Memory B cell (primary cell): ENCODE measurements around the gene NT5C3B.

Experiments
- ATAC-seq: fragments of 150-1000 bp; cut with Tn5 transposase; 2 replicates; pipeline ENCODE4 v1.10.0; 2021; ENCODE audit warnings: low read depth, mild to moderate bottlenecking, moderate library complexity
- DNase-seq, 2 donors: peaks; one replicate each; pipeline ENCODE4 v3.0.0; 2022; ENCODE audit warnings: low spot score in 2 of 2
- H3K27ac Mint-ChIP-seq: one replicate; pipeline ENCODE4 v1.8.0; 2022; ENCODE audit warnings: mild to moderate bottlenecking, moderate library complexity, mixed read lengths
- H3K27me3 Mint-ChIP-seq: one replicate; pipeline ENCODE4 v1.8.0; 2022; ENCODE audit warnings: mixed read lengths
- H3K36me3 Mint-ChIP-seq: one replicate; pipeline ENCODE4 v1.8.0; 2022; ENCODE audit warnings: mild to moderate bottlenecking, mixed read lengths
- H3K4me1 Mint-ChIP-seq: one replicate; pipeline ENCODE4 v1.8.0; 2022; ENCODE audit warnings: mixed read lengths
- H3K4me3 Mint-ChIP-seq: one replicate; pipeline ENCODE4 v1.8.0; 2022; ENCODE audit warnings: mild to moderate bottlenecking, moderate library complexity, mixed read lengths
- H3K9me3 Mint-ChIP-seq: one replicate; pipeline ENCODE4 v1.8.0; 2022; ENCODE audit warnings: mixed read lengths

The NT5C3B gene

DNA sequence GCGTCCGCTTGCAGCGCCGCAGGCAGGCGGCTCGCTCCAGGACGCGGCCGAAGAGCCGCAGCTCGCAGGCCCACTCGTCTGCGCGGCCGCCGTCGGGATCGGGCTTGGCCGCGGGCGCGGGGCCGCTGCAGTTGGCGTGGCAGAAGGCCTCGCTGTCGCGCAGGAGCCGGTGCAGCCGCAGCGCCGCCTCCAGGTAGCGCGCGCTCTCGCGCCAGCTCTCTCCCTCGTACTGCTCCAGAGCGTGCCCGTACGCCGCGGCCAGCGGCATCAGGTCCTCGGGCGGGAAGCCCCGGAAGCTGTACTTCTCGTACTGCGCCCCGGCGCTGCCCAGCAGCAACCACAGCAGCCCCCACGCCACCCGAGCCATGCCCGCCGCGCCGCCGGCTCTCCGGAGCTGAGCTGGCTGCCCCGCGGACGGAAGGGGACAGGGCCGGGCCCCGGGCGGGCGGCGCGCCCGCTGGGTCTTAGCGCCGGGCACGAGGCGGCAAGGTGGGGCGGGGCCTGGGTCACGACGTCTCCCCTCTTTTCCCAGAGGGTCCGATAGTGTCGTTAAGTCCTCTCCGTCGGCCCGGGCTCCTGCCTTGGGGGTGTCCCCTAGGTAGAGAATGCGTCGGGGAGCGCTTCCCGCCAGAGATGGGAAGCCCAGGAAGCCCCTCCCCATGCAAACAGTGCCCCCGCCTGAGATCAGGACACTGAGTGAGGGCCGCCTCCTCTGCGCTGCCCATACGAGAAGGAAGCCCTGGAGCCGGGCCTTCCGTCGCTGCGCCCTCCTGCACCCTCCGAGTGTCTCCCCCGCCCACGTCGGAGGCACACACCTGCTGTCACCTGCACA lies 24.3 kb downstream of the NT5C3B start, which contains the start of gene P3H4:
Gene P3H4 (minus strand): TSS at position 401 of the 832 bp plus-strand sequence. CDS start 34 bp downstream, at position 367.
- DNase-seq (peak; percentile 72 to 90), ATAC-seq (peak; percentile 91)
- H3K9me3 Mint-ChIP-seq = no peaks in the 10 kb centered on the region
- H3K27me3 Mint-ChIP-seq = peaks cover 6% of the 10 kb centered on the region
- no peaks in the 10 kb centered on the region for H3K36me3 Mint-ChIP-seq
- peak within 1 kb of the TSS; percentile 68 for H3K27ac Mint-ChIP-seq
- peaks cover 13% of the 10 kb centered on the region for H3K4me1 Mint-ChIP-seq
- peak within 1 kb of the TSS; percentile 93 for H3K4me3 Mint-ChIP-seq

DNA sequence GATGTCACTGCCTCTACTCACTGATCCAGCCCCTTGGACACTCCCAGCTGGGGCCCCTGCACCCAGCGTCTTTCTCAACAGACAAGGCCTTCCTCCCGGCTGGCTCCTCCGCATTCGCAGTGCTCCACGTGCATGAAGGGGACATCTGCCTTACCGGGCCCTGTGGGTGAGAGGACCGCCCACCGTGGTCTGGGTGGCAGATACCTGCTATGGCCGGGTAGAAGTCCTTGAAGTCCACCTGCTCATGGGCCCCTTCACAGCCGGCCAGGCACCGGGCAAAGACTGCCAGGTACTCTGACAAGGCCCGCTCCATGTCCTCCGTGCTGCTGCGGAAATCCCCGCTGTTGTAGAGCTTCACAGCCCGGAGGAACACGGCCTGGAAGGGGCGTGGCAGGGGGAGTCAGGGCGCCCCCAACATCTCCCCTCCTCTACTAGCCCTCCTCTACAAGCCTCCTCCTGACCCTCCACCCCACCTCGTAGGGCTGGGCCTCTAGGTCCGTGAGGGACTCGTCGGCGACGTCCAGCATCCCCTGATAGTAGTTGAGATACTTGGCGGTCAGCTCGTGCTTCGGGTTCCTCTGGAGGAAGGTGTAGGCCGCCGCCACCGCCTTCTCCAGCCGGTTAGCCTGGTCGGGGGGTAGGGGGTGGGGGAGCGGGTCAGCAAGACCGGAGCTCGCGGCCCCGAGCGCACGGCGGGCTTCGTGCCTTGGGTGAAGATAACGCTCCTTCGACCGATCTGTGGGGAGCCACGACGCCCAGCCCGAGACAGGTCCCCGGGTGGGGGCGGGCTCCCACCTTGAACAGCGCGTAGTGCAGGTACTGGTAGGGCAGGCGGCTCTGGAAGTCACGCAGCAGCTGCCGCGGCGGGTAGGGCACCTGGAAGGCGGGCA lies 25.1 kb downstream of the NT5C3B start:
- Mint-ChIP-seq H3K36me3 (no peaks in the 10 kb centered on the region), H3K9me3 (no peaks in the 10 kb centered on the region), H3K4me3 (peak overlapping the region; percentile 93), H3K27me3 (peaks cover 6% of the 10 kb centered on the region), H3K27ac (no peak overlapping the region), H3K4me1 (peaks cover 13% of the 10 kb centered on the region)
- ATAC-seq = peak; percentile 46
- DNase-seq = no peak

DNA sequence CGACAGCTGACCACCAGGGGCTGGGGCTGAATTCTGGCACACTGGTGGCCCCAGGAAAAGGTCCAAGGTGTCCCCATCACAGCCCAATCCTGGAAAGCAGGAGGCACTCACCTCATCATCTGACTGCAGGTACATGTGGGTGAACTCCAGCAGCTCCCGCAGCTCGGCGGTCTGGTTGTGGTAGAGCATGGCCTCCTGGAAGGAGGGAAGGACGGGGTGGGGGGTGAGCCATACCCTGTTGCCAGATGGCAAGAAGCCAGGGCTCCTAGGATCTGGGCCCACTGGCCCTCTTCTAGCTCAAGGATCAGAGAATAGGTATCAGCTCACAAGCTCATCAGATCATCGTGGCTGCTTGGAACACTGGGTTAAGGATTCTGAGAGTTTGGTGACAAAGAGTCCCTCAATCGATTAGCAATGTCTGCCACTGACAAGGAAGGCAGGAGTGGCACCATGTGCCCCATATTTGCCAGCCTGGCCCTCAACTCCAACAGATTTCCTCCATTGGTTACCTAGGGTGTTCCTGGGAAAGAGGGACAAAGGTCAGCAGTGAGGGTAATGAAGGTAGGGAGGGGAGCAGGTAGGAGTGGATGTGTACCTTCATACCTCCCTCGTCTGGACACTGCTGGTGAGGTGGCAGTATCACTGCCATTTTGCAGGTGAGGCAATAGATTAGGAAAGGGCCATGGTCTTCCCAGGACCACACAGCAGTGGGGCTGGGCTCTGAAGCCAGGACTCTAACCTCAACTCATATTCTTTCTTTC lies 29.2 kb downstream of the NT5C3B start:
- no peaks in the 10 kb centered on the region for H3K36me3 Mint-ChIP-seq
- DNase-seq (no peak), ATAC-seq (no peak)
- peaks cover 11% of the 10 kb centered on the region for H3K4me1 Mint-ChIP-seq
- H3K27ac Mint-ChIP-seq = no peak overlapping the region
- no peaks in the 10 kb centered on the region for H3K9me3 Mint-ChIP-seq
- H3K27me3 Mint-ChIP-seq = peaks cover 8% of the 10 kb centered on the region
- no peak overlapping the region for H3K4me3 Mint-ChIP-seq

DNA sequence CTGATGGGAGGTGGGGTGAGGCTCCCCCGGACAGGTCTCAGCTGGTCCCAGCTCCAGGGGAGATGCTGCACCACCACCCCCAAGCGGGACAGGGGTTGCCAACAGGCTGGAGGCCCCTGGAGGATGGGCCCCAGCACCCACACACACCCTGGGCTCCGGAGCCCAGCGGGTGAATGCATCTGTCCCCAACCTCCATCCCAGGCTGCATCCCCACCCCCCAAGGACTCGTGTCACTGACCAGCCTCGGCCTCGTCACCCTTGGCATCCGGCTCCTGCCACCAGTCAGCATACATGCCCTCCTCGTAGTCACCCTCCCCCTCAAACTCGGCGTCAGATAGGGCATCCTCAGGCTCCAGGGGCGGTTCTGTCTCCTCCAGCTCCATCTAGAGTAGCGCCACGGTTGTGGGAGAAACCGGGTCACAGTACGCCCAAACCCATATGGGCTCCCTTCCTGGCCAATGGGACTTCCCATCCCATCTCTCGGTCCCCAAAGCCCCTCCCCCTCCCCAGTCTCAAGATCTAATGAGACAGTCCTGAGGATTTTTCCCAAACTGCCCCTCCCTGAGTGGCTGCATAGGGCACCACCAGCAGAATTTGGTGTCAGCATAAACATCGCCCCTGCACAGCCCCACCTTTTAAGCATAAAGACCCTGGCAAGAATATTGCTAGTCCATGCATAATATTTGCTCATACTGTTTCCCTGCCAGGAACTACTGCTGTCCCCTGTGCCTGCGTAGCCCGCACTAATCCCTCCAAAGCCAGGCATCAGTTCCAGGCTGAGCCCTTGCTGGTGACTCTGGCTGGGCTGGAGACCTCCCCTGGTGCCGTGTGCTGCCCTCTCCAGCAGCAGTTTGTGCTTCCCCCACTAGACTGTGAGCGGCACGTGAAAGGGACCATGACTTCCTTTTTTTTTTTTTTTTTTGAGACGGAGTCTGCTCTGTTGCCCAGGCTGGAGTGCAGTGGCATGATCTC lies 32.7 kb downstream of the NT5C3B start:
- ATAC-seq = peak; percentile 69
- Mint-ChIP-seq H3K9me3 (no peaks in the 10 kb centered on the region), H3K27ac (no peak overlapping the region), H3K4me1 (peaks cover 13% of the 10 kb centered on the region), H3K4me3 (no peak overlapping the region), H3K36me3 (no peaks in the 10 kb centered on the region), H3K27me3 (peaks cover 5% of the 10 kb centered on the region)
- peak in 1 of 2 donors; percentile 16 for DNase-seq

DNA sequence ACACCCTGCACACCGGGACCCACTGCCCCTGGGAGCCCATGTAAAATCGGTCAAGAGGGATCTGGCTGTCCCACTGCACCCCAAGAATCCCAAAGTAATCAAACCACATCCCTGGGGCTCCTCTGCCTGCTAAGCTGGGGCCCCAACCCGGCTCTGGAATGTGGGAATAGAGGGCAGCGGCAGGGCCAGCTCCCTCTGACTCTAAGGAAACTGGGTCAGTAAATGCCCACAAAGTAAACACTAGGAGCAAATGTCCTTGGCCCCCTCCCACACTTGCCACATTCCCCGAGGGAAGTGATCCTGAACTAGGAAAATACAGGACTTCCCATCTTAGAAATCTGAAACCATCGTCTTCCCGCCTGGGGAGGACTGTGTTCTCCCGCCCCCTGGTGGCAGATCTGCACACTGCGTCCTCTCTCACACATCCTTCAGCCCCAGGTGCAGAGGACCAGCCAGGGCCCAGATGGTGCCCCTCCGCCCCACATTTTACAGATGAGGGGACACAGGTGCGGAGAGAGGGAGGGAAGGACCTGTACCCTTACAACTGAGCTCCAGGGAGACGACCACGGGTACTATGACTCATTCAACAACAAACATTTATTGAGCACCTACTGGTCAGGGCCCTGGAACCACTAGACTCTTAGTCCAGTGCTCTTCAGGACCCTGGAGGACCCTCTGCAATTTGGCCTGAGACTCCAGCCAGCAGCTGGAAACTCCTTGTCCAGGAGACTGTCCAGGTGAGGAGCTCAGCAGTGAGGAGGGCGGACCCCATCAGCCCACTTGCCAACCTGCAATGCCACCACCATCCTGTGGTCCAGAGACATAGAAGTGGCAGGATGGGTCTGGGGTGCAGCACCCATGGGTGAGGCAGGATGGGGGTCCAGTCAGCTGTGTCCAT lies 34.4 kb downstream of the NT5C3B start:
- Mint-ChIP-seq H3K4me1 (peaks cover 13% of the 10 kb centered on the region), H3K4me3 (no peak overlapping the region), H3K9me3 (no peaks in the 10 kb centered on the region), H3K27me3 (peaks cover 7% of the 10 kb centered on the region), H3K36me3 (no peaks in the 10 kb centered on the region), H3K27ac (no peak overlapping the region)
- ATAC-seq (peak; percentile 82), DNase-seq (peak; percentile 75 to 78)

DNA sequence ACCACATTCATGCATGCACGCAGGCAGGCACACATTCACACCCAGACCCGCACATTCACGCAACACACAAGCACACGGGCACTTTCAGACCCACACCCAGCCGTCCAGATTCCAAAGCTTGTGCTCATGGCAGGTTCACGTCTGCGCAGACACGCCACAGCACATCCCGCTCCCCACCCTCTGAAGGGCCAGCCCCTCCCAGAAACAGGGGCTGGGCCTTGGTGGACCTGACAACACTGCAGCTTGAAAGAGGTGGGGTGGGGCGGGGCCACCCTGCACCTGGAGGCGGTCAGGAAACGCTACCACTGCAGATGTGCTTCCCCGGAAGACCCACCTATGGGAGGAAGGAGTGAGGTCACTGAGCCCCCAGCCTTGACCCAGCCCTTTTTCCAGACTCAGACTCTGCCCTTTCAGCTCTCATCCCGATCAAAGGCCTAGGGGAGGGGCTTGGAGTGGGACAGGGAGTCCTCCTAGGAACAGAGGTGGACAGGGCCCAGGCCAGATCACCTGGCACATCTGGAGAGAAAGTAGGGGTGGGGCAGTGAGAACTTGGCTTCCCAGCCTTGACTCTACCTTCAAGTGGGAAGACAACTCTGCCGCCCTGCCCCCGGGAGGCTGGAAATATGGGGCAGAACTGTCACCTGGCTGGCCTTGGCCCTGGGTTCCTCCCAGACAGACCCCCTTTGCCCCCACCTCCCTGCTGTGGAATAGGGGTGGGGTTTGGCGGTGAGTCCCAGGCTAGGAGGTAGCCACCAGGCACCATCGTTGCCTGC lies 35.2 kb downstream of the NT5C3B start:
- H3K4me3 Mint-ChIP-seq = no peak overlapping the region
- DNase-seq (no peak), ATAC-seq (peak; percentile 16)
- H3K36me3 Mint-ChIP-seq = no peaks in the 10 kb centered on the region
- peaks cover 7% of the 10 kb centered on the region for H3K27me3 Mint-ChIP-seq
- no peaks in the 10 kb centered on the region for H3K9me3 Mint-ChIP-seq
- no peak overlapping the region for H3K27ac Mint-ChIP-seq
- H3K4me1 Mint-ChIP-seq = peaks cover 13% of the 10 kb centered on the region

DNA sequence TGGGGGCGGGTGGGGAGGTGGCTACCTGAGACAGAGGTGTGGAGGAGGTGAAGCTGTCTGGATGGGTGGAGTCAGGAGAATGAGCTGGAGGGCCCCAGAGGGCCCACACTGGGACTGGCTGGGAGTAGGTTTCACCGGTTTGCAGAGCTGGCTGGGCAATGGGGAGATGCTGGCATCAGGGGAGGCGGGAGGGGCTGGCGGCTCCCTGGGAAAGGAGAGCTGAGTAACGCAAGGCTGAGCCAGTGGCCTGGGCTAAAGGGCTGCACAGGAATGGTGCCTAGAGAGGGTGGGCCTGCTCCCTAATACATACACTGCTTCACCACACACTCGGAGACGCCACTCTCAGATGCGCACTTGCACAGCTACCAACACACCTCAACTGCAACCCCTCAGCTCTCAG lies 36.7 kb downstream of the NT5C3B start:
- ATAC-seq (no peak), DNase-seq (no peak)
- no peaks in the 10 kb centered on the region for H3K9me3 Mint-ChIP-seq
- H3K27ac Mint-ChIP-seq = no peak overlapping the region
- no peaks in the 10 kb centered on the region for H3K36me3 Mint-ChIP-seq
- H3K4me1 Mint-ChIP-seq = peaks cover 13% of the 10 kb centered on the region
- no peak overlapping the region for H3K4me3 Mint-ChIP-seq
- peaks cover 7% of the 10 kb centered on the region for H3K27me3 Mint-ChIP-seq

DNA sequence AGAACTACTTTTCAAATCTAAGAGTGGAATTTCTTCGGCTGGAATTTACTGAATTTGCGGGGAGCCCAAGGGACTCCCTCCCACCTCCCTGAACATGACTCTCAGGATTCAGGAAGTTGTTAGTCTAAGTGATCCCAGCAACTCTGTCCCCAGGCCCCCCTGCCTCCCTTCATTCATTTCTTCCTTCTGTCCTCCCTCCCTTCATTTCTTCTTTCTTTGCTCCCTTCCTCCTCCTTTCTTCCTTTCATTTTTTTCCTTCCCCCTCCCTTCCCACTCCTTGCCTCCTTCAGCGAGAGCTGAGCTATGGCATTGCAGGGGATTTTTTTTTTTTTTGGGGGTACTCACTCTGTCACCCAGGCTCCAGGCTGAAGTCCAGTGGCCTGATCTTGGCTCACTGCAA lies 38.7 kb downstream of the NT5C3B start:
- Mint-ChIP-seq H3K4me3 (no peak overlapping the region), H3K27ac (no peak overlapping the region), H3K4me1 (peaks cover 10% of the 10 kb centered on the region), H3K27me3 (peaks cover 4% of the 10 kb centered on the region), H3K36me3 (no peaks in the 10 kb centered on the region), H3K9me3 (no peaks in the 10 kb centered on the region)
- DNase-seq (no peak), ATAC-seq (no peak)

DNA sequence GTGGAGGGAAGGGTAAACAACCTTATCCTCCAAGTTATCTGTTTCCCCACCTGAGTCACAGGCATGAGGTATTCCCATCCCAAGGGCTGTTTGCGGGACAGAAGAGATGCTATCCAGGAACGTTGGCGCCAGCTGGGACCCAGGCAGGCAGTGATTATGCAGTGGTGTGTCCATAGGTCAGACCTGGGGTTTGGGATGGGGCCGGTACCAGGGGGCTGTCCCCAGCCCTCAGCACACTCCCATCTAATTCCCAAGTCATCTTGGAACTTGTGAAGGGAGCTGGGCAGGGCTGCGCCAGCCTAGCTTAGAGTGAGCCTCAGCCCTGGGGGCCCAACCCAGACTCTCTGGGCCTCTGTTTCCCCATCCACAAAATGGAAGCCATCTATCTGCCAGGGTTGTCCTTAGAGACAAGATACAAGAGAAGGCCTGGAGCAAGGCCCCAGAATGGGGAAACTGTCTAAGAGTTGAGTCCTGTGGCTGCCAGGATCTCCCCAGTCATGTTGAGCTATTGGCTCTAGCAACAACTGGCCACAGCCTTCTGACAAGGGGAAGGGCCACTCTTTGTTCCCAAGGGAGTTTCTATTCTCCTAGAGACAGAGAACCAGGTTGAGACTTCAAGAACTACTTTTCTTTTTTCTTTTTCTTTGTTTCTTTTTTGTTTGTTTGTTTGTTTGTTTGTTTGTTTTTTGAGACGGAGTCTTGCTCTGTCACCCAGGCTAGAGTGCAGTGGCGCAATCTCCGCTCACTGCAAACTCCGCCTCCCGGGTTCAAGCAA lies 39.7 kb downstream of the NT5C3B start:
- H3K27me3 Mint-ChIP-seq = peaks cover 1% of the 10 kb centered on the region
- ATAC-seq = no peak

DNA sequence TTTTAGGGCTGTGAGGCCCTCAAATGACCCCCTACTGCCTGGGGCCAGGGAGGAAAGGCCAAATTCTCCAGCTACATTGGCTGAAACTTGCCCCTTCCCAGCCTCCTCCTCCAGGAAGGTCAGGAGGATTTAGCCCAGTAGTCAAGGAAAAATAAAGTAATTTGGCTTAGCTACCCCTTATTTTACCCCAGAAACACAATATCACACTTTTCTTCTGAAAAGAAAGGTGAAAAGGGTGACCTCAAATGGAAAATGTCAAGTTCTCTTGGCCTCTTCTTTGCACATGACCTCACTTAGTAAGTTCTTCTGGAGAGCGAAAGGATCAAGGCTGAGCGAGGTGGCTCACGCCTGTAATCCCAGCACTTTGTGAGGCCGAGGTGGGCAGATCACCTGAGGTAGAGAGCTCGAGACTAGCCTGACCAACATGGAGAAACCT lies 41.5 kb downstream of the NT5C3B start:
- no peaks in the 10 kb centered on the region for H3K36me3 Mint-ChIP-seq
- H3K9me3 Mint-ChIP-seq = no peaks in the 10 kb centered on the region
- H3K4me3 Mint-ChIP-seq = no peak overlapping the region
- no peak for DNase-seq
- no peak for ATAC-seq
- H3K27ac Mint-ChIP-seq = no peak overlapping the region
- H3K27me3 Mint-ChIP-seq = peaks cover 1% of the 10 kb centered on the region
- H3K4me1 Mint-ChIP-seq = no peaks in the 10 kb centered on the region

More for the DNA sequence above, 39.7 kb downstream of the NT5C3B start:
- H3K36me3 Mint-ChIP-seq = no peaks in the 10 kb centered on the region
- H3K9me3 Mint-ChIP-seq = no peaks in the 10 kb centered on the region
- no peak overlapping the region for H3K27ac Mint-ChIP-seq
- no peak overlapping the region for H3K4me3 Mint-ChIP-seq
- no peak for DNase-seq
- peaks cover 6% of the 10 kb centered on the region for H3K4me1 Mint-ChIP-seq
